ENCODE measurements around the gene FGF19.

GRCh38 chr11:69654001-69654659, 49.7 kb downstream of the FGF19 start:
- no peak for TF ChIP-seq CTCF (IDR thresholded peaks at IDR 0.05)
- no peak for TF ChIP-seq POLR2A (IDR thresholded peaks at IDR 0.05)

Data from body of pancreas (tissue), 4 donors.